OCI-LY1 (cell line): Measurements from ENCODE around the gene POT1.

Experiments used
- EZH2 ChIP-seq: fragments of 200-600 bp; sonication (generic), shearing (Covaris generic); IDR thresholded peaks from 2 replicates; pipeline ENCODE4 v1.8.0; 2017; ENCODE audit warnings: borderline replicate concordance, mixed run types, mild to moderate bottlenecking, antibody characterized with exemption, low read length, moderate library complexity, mixed read lengths
- TF ChIP-seq, protein P1 (sequence below): fragments of 200-600 bp; sonication (generic), shearing (Covaris generic); IDR thresholded peaks from 2 replicates; pipeline ENCODE4 v1.5.1; 2017; ENCODE audit warnings: mild to moderate bottlenecking, antibody characterized with exemption, low read length, moderate library complexity, mixed read lengths

GRCh38 chr7:124896001-124896400, 33.6 kb downstream of the POT1 start:
- TF ChIP-seq, protein P1, sequence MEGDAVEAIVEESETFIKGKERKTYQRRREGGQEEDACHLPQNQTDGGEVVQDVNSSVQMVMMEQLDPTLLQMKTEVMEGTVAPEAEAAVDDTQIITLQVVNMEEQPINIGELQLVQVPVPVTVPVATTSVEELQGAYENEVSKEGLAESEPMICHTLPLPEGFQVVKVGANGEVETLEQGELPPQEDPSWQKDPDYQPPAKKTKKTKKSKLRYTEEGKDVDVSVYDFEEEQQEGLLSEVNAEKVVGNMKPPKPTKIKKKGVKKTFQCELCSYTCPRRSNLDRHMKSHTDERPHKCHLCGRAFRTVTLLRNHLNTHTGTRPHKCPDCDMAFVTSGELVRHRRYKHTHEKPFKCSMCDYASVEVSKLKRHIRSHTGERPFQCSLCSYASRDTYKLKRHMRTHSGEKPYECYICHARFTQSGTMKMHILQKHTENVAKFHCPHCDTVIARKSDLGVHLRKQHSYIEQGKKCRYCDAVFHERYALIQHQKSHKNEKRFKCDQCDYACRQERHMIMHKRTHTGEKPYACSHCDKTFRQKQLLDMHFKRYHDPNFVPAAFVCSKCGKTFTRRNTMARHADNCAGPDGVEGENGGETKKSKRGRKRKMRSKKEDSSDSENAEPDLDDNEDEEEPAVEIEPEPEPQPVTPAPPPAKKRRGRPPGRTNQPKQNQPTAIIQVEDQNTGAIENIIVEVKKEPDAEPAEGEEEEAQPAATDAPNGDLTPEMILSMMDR = no peak
- no peak for TF ChIP-seq EZH2
